Esophagus squamous epithelium (tissue), 5 donors: Measurements from ENCODE around the gene SERPINE2. TPM values are rescaled to one million over a fixed set of nuclear protein-coding genes. Genes with fewer than 3 reads are reported as not detected.
A peak's percentile ranks its signal among the peaks of the same experiment; 100 is the strongest.

Experiments
- DNase-seq: peaks from one replicate; lab custom pipeline; 2025; lab: John Stamatoyannopoulos, UW
- H3K27ac ChIP-seq, 4 donors: fragments of 200-600 bp; sonication (generic); one replicate each; pipeline ENCODE4 v1.5.1; 2016 to 2019; ENCODE audit warnings: mild to moderate bottlenecking in 1 of 4
- H3K27me3 ChIP-seq, 4 donors: fragments of 200-600 bp; sonication (generic); 1 replicate in 3 of 4; 2 replicates in 1 of 4; pipeline versions ENCODE4 v1.5.1 to v1.6.0; 2017 to 2021; ENCODE audit warnings: antibody characterized with exemption in 1 of 4
- H3K36me3 ChIP-seq, 3 donors: fragments of 200-600 bp; sonication (generic); one replicate each; pipeline ENCODE4 v1.5.1; 2016 to 2019
- H3K4me1 ChIP-seq, 3 donors: fragments of 200-600 bp; sonication (generic); one replicate each; pipeline ENCODE4 v1.5.1; 2017 to 2019
- H3K4me3 ChIP-seq, 4 donors: fragments of 200-600 bp; sonication (generic); 1 replicate in 3 of 4; 2 replicates in 1 of 4; pipeline ENCODE4 v1.5.1; 2016 to 2019; ENCODE audit warnings: mild to moderate bottlenecking in 2 of 4, moderate library complexity in 1 of 4
- H3K9me3 ChIP-seq, 3 donors: fragments of 200-600 bp; sonication (generic); one replicate each; pipeline ENCODE4 v1.5.1; 2016 to 2019
- POLR2A ChIP-seq, 4 donors: fragments of 450-650 bp; IDR thresholded peaks; one replicate each; pipeline ENCODE4 v1.6.1; 2017; ENCODE audit warnings: antibody characterized with exemption in 4 of 4, mild to moderate bottlenecking in 4 of 4, moderate library complexity in 3 of 4
- WGBS, 2 donors: methylation state at CpG; one replicate each; pipeline ENCODE4 v1.1.5; 2018; 5-methylcytosine and 5-hydroxymethylcytosine counted together
- intact Hi-C: fragments of 100-400 bp; cut with DNase I; formaldehyde crosslinking; loops from one replicate; pipeline ENCODE4 v1.15.0; 2022
- total RNA-seq, 4 donors: library from RNA; depleted of rRNA; stranded (reverse); fragments of >200 nt; gene quantifications; one replicate each; pipeline ENCODE4 v1.1.0, GENCODE V29; 2016
- TF ChIP-seq, protein P1 (sequence below), 6 experiments: fragments of 450-650 bp in 4 of 6; fragments of 200-600 bp in 2 of 6; sonication (generic) in 2 of 6; IDR thresholded peaks; one replicate each; pipeline ENCODE4 v1.5.1; 2016 to 2019; ENCODE audit warnings: antibody characterized with exemption in 6 of 6, mild to moderate bottlenecking in 4 of 6, moderate library complexity in 4 of 6
- donor health status: DM: yes; HTN: yes; CAD: no.

The SERPINE2 gene
- total RNA-seq, 4 donors from 2014 or later = 18.3 to 43.8 (median 22.1) TPM

DNA sequence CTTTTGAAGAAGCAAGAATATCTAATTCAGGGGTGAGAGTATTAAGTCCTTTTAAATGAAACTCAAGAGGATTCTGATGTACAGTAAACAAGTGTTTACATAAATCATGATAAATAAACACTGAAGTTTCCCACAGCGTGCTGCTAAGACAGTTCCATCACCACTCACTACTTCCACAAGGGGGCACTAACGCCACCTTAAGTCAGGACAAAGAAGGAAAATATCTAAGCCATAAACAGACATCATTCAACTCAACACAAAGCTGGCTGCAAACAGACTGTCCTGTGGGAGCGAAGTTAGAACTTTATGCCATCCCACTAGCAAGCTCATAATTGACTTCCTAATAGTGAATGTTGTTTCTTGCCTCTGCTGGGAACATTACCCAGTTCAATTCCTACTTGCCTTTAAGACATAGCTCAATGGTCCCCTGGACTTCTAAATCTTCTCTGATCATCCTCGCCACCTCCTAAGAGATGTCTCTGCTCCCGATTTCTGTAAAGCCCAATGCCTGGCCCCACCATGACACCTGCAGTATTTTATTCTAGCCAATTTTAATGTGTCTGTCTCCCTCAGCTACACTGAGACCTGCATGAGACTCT lies 45.4 kb downstream of the SERPINE2 start:
- peaks cover 0 to 11% (median 0%) of the 10 kb centered on the region in 3 donors for H3K4me1 ChIP-seq
- WGBS, 2 donors = 29 to 31% methylated on average over 5 of the region's 5 CpGs
- no peaks in the 10 kb centered on the region for H3K9me3 ChIP-seq
- intact Hi-C loops = no loop called here
- DNase-seq = no peak
- H3K27me3 ChIP-seq = no peaks in the 10 kb centered on the region
- no peak overlapping the region for H3K4me3 ChIP-seq
- TF ChIP-seq POLR2A (IDR thresholded peaks at IDR 0.05) = no peak
- TF ChIP-seq, protein P1, sequence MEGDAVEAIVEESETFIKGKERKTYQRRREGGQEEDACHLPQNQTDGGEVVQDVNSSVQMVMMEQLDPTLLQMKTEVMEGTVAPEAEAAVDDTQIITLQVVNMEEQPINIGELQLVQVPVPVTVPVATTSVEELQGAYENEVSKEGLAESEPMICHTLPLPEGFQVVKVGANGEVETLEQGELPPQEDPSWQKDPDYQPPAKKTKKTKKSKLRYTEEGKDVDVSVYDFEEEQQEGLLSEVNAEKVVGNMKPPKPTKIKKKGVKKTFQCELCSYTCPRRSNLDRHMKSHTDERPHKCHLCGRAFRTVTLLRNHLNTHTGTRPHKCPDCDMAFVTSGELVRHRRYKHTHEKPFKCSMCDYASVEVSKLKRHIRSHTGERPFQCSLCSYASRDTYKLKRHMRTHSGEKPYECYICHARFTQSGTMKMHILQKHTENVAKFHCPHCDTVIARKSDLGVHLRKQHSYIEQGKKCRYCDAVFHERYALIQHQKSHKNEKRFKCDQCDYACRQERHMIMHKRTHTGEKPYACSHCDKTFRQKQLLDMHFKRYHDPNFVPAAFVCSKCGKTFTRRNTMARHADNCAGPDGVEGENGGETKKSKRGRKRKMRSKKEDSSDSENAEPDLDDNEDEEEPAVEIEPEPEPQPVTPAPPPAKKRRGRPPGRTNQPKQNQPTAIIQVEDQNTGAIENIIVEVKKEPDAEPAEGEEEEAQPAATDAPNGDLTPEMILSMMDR (IDR thresholded peaks at IDR 0.05) = peak; percentile 70 to 87 (median 80)
- H3K36me3 ChIP-seq = peaks cover 0 to 18% (median 0%) of the 10 kb centered on the region in 3 donors
- no peak overlapping the region for H3K27ac ChIP-seq

DNA sequence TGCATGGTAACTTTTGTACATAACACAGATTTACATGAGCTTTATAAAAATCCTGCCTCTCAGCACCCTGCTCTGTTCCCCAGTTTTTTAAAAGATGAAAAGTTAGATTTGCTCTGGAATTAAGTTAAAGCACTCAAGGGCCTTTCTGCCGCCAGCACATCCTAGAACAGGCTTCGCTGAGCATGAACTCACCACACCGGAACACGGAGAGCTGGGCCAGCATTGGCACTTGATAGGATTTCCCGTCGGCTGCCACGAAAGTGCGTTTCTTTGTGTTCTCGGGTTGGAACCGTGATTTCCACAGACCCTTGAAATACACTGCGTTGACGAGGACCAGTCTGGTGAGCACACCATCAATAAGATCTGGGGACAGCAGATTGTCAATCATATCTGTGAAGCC lies 47.5 kb downstream of the SERPINE2 start:
- Histone ChIP-seq H3K4me1 (peaks cover 0 to 6% (median 0%) of the 10 kb centered on the region in 3 donors), H3K9me3 (no peaks in the 10 kb centered on the region), H3K27ac (no peak overlapping the region), H3K27me3 (no peaks in the 10 kb centered on the region), H3K4me3 (no peak overlapping the region), H3K36me3 (peaks cover 0 to 13% (median 0%) of the 10 kb centered on the region in 3 donors)
- 88 to 90% methylated on average over 8 to 12 of the region's 12 CpGs for WGBS, 2 donors
- intact Hi-C loops = no loop called here
- TF ChIP-seq, protein P1 (IDR thresholded peaks at IDR 0.05) = no peak
- TF ChIP-seq POLR2A (IDR thresholded peaks at IDR 0.05) = no peak
- DNase-seq = no peak

DNA sequence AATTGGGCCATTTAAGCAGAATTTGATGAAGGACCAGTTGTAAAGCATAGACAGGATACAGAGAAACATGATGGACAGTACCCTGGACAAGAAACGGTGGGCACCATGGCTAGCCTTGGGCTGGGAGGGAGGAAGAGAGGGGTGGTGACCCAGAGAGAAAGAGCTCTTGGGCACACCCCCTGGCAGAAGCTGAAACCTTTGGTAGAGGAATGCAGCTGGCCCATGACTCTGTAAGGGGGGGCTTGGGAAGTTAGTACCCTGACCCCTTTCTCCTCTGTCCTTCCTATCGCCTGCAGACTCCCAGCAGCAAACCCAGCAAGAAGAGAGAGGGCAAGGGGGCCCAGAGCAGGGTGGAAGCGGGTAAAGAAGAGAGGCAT lies 49.2 kb downstream of the SERPINE2 start:
- H3K36me3 ChIP-seq = peaks cover 0 to 15% (median 0%) of the 10 kb centered on the region in 3 donors
- H3K27me3 ChIP-seq = no peaks in the 10 kb centered on the region
- H3K4me1 ChIP-seq = peaks cover 0 to 6% (median 0%) of the 10 kb centered on the region in 3 donors
- no peak for TF ChIP-seq POLR2A (IDR thresholded peaks at IDR 0.05)
- TF ChIP-seq, protein P1 (IDR thresholded peaks at IDR 0.05) = no peak
- DNase-seq = no peak
- intact Hi-C loops = no loop called here
- no peak overlapping the region for H3K4me3 ChIP-seq
- no peak overlapping the region for H3K27ac ChIP-seq
- 76 to 78% methylated on average over 3 of the region's 3 CpGs for WGBS, 2 donors
- H3K9me3 ChIP-seq = no peaks in the 10 kb centered on the region

DNA sequence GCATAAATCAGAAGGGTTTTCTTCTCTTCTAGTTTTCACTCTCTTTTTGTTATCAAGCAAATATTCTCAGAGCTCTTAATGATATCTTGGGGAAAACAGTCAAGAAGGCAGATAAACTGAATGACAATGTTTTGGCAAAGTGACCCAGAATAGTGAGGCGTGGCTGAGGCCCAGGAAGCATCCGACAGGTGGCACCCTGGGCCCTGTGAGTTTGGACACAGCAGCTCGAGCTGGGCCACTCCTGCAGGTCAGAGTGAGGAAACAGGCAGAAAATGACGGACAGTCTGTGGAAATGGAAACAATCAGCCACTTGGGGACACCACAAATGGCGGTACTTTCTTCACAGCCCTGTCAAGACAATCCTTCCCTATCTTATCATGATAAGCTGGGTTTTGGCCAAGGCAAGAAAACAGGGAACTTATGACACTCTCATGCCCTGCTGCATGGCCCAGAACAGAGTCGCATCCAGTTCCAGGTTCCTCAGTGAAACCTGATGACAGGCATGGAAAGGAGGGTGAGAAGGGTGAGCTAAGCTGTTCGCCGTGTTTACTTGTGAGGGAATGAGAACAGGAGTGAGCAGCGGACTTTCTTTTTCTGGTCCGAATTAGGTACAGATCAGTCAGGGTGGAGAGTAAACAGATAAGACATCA lies 49.8 kb downstream of the SERPINE2 start:
- intact Hi-C loops = no loop called here
- no peak for TF ChIP-seq POLR2A (IDR thresholded peaks at IDR 0.05)
- TF ChIP-seq, protein P1 (IDR thresholded peaks at IDR 0.05) = peak in 2 of 6 experiments; percentile 14 to 23
- Histone ChIP-seq H3K27ac (no peak overlapping the region), H3K9me3 (no peaks in the 10 kb centered on the region), H3K27me3 (no peaks in the 10 kb centered on the region), H3K4me1 (peaks cover 0 to 6% (median 0%) of the 10 kb centered on the region in 3 donors), H3K36me3 (peaks cover 0 to 20% (median 0%) of the 10 kb centered on the region in 3 donors), H3K4me3 (no peak overlapping the region)
- WGBS, 2 donors = 85 to 86% methylated on average over 8 to 9 of the region's 10 CpGs
- no peak for DNase-seq

DNA sequence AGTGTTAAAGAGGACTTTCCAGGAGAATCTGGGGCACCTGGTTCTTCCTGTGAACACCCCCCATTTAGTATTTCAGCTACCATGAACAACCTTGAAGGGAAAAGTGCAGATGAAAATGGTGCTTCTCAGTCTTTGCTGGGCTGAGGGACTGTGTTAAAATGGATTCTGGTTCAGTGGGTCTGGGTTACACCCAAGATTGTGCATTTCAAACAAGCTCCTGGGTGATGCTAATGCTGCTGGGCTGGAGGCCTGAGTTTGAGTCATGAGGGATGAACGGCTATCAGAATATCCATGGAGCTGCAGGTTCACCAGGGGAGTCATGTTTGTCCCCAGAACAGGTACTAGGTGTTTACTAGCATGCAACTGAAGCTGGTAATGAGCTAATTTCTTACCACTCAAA lies 57.8 kb downstream of the SERPINE2 start:
- intact Hi-C loops = no loop called here
- no peak for DNase-seq
- Histone ChIP-seq H3K27me3 (no peaks in the 10 kb centered on the region), H3K4me1 (peaks cover 0 to 8% (median 0%) of the 10 kb centered on the region in 3 donors), H3K4me3 (no peak overlapping the region), H3K27ac (no peak overlapping the region), H3K36me3 (peaks cover 0 to 30% (median 0%) of the 10 kb centered on the region in 3 donors), H3K9me3 (no peaks in the 10 kb centered on the region)
- 78 to 100% methylated on average over 1 of the region's 1 CpG for WGBS, 2 donors
- TF ChIP-seq, protein P1 (IDR thresholded peaks at IDR 0.05) = no peak
- TF ChIP-seq POLR2A (IDR thresholded peaks at IDR 0.05) = no peak
